Adipocyte (in vitro differentiated cells): Measurements from ENCODE around the gene CLIP2.
A peak's percentile ranks its signal among the peaks of the same experiment; 100 is the strongest.
"Not testable (repeated sequence)": the region's sequence is repeated elsewhere in the genome, so short reads cannot be mapped to it uniquely, and the experiment has no call there.

Experiments
- DNase-seq: peaks from one replicate; pipeline ENCODE4 v3.0.0-alpha.2; 2015; ENCODE audit warnings: low read depth
- H3K27me3 ChIP-seq: replicated peaks from 2 replicates; pipeline ENCODE4 v1.7.0; 2013; ENCODE audit warnings: mild to moderate bottlenecking, low read length, moderate library complexity; ENCODE audit not compliant: control insufficient read depth, insufficient read depth
- H3K36me3 ChIP-seq: 2 replicates; pipeline ENCODE4 v1.7.0; 2013; ENCODE audit warnings: low read length, mild to moderate bottlenecking, moderate library complexity; ENCODE audit not compliant: control insufficient read depth, insufficient read depth, severe bottlenecking
- H3K4me1 ChIP-seq: 2 replicates; pipeline ENCODE4 v1.7.0; 2013; ENCODE audit warnings: mild to moderate bottlenecking, low read length, moderate library complexity; ENCODE audit not compliant: control insufficient read depth, insufficient read depth
- H3K4me3 ChIP-seq: 2 replicates; pipeline ENCODE4 v1.7.0; 2013; ENCODE audit warnings: mild to moderate bottlenecking, low read length, moderate library complexity
- H3K9ac ChIP-seq: 2 replicates; pipeline ENCODE4 v1.7.0; 2013; ENCODE audit warnings: mild to moderate bottlenecking, low read length, moderate library complexity
- H3K9me3 ChIP-seq: 2 replicates; pipeline ENCODE4 v1.7.0; 2013; ENCODE audit warnings: mild to moderate bottlenecking, low read length, moderate library complexity; ENCODE audit not compliant: control insufficient read depth

Gene CLIP2

DNA sequence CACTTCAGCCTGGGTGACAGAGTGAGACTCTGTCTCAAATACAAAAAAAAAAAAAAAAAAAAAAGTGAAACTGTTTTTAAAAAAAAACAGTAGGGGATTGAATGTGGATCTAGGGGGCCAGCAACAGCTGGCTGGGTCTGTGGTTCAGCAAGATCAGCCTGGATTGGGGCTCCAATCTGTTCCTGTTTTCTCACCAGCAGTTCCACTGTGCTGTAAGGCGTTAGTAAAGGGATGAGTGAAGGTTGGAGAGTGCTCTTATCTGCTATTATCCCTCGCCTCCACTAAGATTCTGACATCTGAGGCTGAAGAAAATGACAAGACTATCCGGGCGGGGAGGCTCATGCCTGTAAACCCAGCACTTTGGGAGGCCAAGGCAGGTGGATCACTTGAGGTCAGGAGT is 122.8 kb downstream of the CLIP2 start:
- no peak for DNase-seq
- no peak overlapping the region for H3K9ac ChIP-seq
- H3K27me3 ChIP-seq: no peaks in the 10 kb centered on the region
- H3K4me1 ChIP-seq: no peaks in the 10 kb centered on the region
- H3K36me3 ChIP-seq: no peaks in the 10 kb centered on the region
- no peaks in the 10 kb centered on the region for H3K9me3 ChIP-seq
- no peak overlapping the region for H3K4me3 ChIP-seq

GRCh38 chr7:74412603-74413002 is 123.4 kb downstream of the CLIP2 start:
- Histone ChIP-seq H3K27me3 (no peaks in the 10 kb centered on the region), H3K9ac (no peak overlapping the region), H3K9me3 (no peaks in the 10 kb centered on the region), H3K4me3 (no peak overlapping the region), H3K4me1 (peaks cover 2% of the 10 kb centered on the region), H3K36me3 (no peaks in the 10 kb centered on the region)
- peak; percentile 30 for DNase-seq

DNA sequence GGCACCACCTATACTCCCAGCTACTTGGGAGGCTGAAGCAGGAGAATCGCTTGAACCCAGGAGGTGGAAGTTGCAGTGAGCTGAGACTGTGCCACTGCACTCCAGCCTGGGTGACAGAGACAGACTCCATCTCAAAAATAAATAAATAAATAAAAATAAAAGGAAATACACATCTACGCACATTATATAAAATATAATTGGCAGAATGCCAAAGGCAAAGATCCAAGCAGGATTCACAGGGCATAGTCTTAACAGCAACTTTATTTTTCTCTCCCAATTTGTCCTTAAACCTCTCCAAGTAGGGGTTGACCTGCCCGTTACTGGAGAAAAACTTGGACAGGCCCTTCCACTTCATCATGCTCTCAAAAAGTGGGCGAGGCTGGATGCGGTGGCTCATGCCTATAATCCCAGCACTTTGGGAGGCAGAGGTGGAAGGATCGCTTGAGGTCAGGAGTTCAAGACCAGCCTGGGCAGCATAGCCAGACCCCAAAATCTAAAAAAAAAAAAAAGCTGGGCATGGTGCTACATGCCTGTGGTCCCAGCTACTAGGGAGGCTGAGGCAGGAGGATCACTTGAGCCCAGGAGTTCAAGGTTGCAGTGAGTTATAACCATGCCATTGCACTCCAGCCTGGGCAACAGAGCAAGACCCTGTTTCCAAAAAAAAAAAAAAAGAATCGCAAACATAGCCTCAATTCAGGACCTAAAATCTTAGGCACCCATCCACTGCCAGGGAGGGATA is 125.6 kb downstream of the CLIP2 start:
- H3K36me3 ChIP-seq, H3K9ac ChIP-seq, H3K4me3 ChIP-seq, H3K27me3 ChIP-seq, H3K9me3 ChIP-seq, H3K4me1 ChIP-seq, DNase-seq: not testable (repeated sequence)

- peaks cover 4% of the 10 kb centered on the region for H3K4me1 ChIP-seq
- no peak overlapping the region for H3K4me3 ChIP-seq
- H3K27me3 ChIP-seq: no peaks in the 10 kb centered on the region
- no peaks in the 10 kb centered on the region for H3K9me3 ChIP-seq
- H3K9ac ChIP-seq: no peak overlapping the region
- H3K36me3 ChIP-seq: no peaks in the 10 kb centered on the region
- peak; percentile 86 for DNase-seq
These were observed 128.3 kb downstream of the CLIP2 start for GRCh38 chr7:74417419-74417971.

DNA sequence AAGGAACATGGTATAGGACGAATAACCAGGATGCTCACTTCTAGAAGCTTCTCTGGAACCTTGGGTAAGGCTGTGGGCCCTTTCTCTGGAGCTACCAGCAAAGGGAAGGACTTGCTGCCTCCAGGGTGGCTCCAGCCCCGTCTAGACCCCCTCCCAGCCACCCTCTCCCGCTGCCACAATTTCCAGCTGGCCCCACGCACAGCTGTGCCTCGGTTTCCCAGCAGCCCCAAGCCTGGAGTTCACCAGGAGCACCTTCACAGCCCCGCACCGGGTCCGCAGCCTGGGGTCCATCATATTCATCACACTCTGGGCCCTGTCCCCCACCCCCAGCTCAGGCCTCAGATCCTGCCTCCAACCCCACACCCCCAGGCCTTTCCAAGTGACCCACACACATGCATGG is 128.9 kb downstream of the CLIP2 start:
- H3K9ac ChIP-seq: no peak overlapping the region
- no peaks in the 10 kb centered on the region for H3K27me3 ChIP-seq
- H3K4me1 ChIP-seq: peaks cover 4% of the 10 kb centered on the region
- no peaks in the 10 kb centered on the region for H3K36me3 ChIP-seq
- H3K9me3 ChIP-seq: no peaks in the 10 kb centered on the region
- DNase-seq: no peak
- H3K4me3 ChIP-seq: no peak overlapping the region

GRCh38 chr7:74418538-74418937 is 129.3 kb downstream of the CLIP2 start:
- DNase-seq: no peak
- Histone ChIP-seq H3K4me3 (no peak overlapping the region), H3K9ac (no peak overlapping the region), H3K4me1 (peaks cover 4% of the 10 kb centered on the region), H3K36me3 (no peaks in the 10 kb centered on the region), H3K9me3 (no peaks in the 10 kb centered on the region), H3K27me3 (no peaks in the 10 kb centered on the region)

DNA sequence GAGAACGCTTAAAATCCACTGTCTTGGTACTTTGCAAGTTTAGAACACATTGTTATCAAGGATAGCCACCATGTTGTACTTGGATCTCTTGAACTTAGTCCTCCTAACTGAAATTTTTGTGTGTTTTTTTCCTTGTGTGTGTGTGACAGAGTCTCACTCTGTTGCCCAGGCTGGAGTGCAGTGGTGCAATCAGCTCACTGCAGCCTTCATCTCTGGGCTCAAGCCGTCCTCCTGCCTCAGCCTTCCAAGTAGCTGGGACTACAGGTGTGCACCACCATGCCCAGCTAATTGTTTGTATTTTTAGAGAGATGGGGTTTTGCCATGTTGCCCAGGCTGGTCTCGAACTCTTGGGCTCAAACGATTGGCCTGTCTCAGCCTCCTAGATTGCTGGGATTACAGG is 130.0 kb downstream of the CLIP2 start:
- H3K4me1 ChIP-seq, DNase-seq, H3K9me3 ChIP-seq, H3K36me3 ChIP-seq, H3K27me3 ChIP-seq, H3K4me3 ChIP-seq, H3K9ac ChIP-seq: not testable (repeated sequence)

GRCh38 chr7:74420006-74420405 is 130.8 kb downstream of the CLIP2 start:
- Histone ChIP-seq H3K4me1 (peaks cover 4% of the 10 kb centered on the region), H3K36me3 (no peaks in the 10 kb centered on the region), H3K9me3 (no peaks in the 10 kb centered on the region), H3K9ac (no peak overlapping the region), H3K4me3 (no peak overlapping the region), H3K27me3 (no peaks in the 10 kb centered on the region)
- DNase-seq: no peak

- no peak for DNase-seq
- H3K4me1 ChIP-seq: peaks cover 7% of the 10 kb centered on the region
- no peak overlapping the region for H3K4me3 ChIP-seq
- H3K27me3 ChIP-seq: no peaks in the 10 kb centered on the region
- H3K36me3 ChIP-seq: no peaks in the 10 kb centered on the region
- no peak overlapping the region for H3K9ac ChIP-seq
- H3K9me3 ChIP-seq: no peaks in the 10 kb centered on the region
These were observed 135.2 kb downstream of the CLIP2 start for GRCh38 chr7:74424291-74424880.

DNA sequence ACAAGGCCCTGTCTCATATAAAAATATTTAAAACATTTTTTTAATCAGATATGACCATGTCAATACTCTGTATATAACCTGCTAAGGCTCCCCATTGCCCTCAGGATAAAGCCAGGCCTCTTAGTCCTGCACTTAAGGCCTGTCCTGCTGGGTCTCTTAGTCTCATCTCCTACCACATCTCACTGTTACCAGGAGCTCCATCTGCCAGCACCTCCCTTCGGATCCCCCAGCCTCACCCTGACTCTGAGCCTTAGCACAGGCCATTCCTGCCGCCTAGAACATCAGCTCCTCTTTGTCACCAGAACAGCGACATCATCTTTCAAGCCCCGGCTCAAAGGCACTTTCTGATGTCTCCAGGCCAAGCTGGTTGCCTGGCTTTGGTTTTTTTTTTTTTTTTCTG is 138.8 kb downstream of the CLIP2 start:
- H3K4me3 ChIP-seq: no peak overlapping the region
- no peak overlapping the region for H3K9ac ChIP-seq
- H3K27me3 ChIP-seq: no peaks in the 10 kb centered on the region
- H3K4me1 ChIP-seq: peaks cover 17% of the 10 kb centered on the region
- no peak for DNase-seq
- H3K9me3 ChIP-seq: no peaks in the 10 kb centered on the region
- no peaks in the 10 kb centered on the region for H3K36me3 ChIP-seq

DNA sequence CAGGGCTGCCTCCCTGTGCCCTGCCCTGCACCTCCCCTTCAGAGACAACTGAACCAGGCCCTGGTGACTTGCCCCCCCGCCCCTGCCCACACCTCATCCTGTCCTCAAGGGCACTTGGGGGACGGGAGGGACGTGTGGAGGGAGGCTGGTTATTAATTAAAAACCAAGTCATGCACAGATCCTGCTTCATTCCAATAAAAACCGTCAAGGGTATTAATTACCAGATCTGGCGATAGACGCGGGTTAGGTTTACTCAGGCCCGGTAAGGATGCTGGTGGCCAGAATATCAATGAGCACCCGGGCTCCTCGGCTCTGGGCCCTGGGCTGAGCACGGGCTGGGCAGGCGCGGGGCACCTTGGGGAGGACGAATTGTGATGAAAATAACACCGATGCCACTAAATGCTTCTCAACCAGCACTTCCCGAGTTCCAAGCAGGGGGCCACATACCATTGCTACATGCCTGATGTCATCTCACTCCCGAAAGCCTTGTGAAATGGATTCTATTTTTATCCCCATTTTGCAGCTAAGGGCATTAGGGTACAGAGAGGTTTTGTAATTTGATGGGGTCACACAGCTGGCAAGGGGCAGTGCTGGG is 140.0 kb downstream of the CLIP2 start:
- Histone ChIP-seq H3K27me3 (no peaks in the 10 kb centered on the region), H3K4me1 (peaks cover 17% of the 10 kb centered on the region), H3K4me3 (no peak overlapping the region), H3K9ac (peak overlapping the region; percentile 29), H3K36me3 (no peaks in the 10 kb centered on the region), H3K9me3 (no peaks in the 10 kb centered on the region)
- peak; percentile 78 for DNase-seq
